Hepatic stellate cell (primary cell): ENCODE results near the gene CWC22.
A peak's percentile ranks its signal among the peaks of the same experiment; 100 is the strongest.
"Not testable (repeated sequence)": the region's sequence is repeated elsewhere in the genome, so short reads cannot be mapped to it uniquely, and the experiment has no call there.

ENCODE experiments used
- DNase-seq: peaks from one replicate; pipeline ENCODE4 v3.0.0; 2011; ENCODE audit warnings: low spot score

CWC22 gene

DNA sequence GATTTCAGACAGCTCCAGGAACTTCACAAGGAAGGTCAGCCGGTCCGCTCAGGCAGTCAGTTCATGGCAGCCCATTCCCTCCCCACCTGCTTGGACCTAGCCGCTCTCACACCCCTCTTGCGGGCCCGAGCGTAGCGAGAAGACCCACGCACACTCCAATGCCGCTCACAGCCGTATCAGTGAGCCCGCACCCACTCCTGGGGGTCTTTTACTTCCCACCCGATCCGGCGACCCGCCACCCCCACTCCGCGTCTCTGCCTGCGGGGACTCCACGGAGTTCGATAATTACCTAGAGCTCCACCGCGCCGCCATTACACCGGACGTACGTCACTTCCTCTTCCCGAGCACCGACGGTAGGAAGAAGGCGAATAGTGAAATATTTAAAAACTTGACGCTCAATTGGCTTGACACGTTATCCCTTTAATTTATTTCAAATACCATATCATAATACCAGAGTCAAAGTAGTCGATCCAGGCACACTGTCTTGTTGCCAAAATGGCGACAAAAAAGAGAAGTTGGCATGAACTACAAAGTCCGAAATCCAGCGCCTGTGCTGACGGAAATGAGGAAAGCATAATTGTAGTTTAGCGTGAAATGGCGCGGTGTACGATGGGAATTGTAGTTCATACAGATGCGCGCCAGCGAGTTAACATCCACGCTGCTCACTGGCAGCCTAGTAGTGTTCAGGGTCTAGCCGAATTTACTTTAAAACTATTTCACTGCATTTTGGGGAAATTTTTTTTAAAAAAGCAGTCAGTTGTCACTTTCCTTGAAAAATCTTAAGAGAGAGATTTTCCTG is at the start of gene CWC22:
CWC22 (minus strand) TSS at position 517 of the 799 bp plus-strand sequence. CDS start 13,956 bp downstream, outside the sequence.
- peak; percentile 41 for DNase-seq

DNA sequence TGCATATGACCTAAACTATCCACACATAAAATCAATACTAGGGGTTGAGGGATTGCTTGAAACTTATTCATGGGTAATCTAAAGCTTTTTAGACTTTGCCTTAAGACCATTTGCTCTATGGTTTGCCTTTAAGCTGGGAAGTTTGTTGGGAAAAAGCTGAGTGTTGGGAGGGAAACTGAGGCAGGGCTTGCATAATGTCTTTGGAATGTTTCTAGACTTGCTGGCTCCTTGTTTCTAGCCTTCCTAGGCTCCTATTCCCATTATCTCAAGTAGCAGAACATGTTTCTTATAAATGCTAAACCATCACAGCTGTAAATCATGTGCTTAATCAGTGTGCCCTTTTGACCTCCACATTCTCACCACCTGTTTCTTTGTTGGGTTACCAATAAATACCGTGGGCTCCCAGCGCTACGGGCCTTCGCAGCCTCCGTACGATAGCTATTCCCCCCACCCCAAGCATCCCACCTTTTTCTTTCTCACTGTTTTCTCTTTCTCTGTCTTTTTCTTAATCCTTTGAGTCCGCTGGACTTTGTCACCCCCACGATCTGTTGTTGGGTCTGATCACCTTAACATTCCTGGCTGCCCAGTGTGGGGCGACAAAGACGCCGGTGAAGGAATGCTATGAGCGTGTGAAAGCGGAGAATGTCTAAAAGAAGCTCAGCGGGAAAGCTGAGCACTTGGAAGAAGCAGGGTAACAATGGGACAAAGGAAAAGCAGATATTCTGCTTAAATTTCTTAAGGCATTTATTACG is 49.4 kb upstream of the CWC22 start:
- DNase-seq, result no peak

DNA sequence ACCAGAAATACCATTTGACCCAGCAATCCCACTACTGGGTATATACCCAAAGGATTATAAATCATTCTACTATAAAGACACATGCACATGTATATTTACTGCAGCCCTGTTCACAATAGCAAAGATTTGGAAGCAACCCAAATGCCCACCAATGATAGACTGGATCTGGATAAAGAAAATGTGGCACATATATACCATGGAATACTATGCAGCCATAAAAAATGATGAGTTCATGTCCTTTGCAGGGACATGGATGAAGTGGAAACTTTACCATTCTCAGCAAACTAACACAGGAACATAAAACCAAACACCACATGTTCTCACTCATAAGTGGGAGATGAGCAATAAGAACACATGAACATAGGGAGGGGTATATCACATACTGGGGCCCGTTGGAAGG is 47.5 kb upstream of the CWC22 start:
- DNase-seq, result not testable (repeated sequence)

DNA sequence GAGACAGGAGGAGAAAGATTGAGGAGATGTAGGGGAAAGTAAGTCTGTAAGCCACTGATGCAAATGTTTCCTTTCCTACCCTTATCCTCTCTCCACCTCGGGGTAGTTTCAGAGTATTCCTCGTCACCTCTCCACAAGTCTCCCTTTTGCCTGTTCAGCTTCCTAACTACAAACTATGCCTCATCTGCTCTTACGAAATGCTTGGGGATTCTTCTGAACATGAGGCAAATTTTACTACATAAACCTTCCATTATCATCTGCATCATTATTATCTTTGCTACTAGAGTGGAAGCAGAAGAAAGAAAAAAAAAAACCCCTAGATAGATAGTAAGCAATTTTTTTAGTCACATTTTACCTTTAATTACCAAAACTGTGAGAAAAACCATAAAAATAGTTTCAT is 43.1 kb upstream of the CWC22 start:
- no peak for DNase-seq

DNA sequence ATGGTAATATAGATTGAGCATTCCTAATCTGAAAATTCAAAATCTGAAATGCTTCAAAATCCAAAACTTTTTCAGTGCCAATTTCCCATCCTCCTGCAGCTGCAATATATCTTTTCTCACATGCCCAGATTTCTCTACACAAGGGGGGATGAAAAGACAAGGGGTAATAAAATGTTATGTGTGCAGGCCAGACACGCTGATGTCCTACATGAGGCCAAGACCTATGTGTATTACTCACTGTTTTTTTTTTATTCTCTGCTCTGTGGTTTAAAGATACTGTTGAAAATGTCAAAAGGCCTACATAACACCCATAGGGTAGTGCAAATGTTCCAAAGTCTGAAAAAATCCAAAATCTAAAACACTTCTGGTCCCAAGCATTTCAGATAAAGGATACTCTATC is 41.2 kb upstream of the CWC22 start:
- no peak for DNase-seq

DNA sequence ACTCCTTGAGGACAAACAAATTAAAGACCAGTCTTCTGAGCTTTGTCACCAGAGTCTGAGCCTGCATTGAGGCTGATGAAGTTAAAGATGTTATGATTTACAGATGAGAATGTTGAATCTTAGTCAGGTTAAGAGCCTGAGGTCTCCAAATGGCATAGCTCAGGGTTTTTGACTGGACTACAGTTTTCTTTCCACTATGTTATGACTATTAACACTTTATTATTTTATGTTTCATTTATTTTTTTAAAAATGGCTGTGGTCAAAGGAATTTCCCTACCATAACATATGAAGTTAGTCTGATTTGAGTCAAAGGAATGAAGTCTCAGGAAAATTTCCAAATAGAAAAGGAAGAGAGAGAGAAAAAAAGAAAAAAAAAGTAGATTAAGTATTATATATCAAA is 39.7 kb upstream of the CWC22 start:
- DNase-seq, result peak; percentile 35

DNA sequence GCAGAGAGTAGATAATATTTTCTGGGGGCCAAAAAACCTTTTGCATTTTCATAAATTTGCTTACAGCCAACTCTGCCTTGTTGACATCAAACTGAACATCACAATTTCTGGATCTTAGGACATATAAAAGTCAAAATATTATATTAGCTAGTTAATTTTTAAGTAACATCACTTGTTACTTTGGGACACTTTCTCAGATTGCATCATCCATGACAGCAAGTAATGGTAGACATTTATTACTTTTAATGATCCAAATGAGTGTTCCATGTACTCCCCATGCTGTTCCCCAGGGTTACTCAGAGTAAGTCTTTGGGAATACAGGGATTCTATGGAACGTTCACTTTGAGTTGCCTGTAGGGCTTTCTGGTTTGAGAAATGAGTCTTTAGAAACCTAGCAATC is 39.1 kb upstream of the CWC22 start:
- no peak for DNase-seq

DNA sequence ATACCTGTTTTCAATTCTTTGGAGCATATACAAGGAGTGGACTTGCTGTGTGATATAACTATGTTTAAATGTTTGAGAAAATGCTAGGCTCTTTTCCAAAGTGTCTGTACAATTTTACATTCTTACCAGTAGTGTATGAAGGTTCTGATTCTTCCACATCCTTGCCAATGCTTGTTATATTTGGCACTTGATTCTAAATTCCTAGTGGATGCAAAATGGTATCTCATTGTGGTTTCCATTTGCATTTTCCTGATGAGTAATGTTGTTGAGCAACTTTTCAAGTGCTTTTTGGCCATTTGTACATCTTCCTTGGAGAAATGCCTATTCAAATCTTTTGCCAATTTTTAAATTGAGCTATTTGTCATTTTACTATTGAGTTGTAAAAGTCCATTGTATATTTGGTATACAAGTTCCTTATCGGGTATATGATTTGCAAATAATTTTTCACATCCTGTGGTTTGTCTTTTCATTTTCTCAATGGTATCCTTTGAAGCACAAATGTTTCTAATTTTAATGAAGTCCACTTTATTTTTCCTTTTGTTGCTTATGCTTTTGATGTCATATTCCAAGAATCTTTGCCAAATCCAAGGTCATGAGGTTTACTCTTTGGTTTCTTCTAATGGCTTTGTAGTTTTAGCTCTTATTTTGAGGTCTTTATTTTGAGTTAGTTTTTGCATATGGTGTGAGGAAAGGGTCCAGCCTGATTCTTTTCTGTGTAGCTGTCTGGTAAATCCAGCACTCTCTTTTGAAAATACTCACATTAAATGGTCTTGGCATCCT is 33.2 kb upstream of the CWC22 start:
- peak; percentile 19 for DNase-seq

DNA sequence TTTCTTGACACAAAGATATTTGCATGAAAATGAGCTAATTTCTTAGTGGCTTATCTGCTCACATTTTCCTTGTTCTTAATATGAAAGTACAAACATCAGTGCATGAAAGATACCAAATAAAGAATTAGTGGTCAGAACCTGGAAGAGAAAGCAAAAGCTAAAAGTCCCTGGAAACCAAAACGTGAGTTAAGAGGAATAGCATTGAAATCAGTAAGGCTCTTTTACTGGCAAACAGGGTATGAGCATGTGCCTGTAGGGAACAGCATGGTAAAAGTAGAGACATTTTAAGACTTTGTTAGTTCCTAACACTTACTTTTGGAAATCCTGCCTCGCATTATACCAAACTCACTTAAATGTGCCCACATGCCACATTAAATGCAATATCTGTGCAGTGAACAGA is 31.9 kb upstream of the CWC22 start:
- DNase-seq, result no peak

DNA sequence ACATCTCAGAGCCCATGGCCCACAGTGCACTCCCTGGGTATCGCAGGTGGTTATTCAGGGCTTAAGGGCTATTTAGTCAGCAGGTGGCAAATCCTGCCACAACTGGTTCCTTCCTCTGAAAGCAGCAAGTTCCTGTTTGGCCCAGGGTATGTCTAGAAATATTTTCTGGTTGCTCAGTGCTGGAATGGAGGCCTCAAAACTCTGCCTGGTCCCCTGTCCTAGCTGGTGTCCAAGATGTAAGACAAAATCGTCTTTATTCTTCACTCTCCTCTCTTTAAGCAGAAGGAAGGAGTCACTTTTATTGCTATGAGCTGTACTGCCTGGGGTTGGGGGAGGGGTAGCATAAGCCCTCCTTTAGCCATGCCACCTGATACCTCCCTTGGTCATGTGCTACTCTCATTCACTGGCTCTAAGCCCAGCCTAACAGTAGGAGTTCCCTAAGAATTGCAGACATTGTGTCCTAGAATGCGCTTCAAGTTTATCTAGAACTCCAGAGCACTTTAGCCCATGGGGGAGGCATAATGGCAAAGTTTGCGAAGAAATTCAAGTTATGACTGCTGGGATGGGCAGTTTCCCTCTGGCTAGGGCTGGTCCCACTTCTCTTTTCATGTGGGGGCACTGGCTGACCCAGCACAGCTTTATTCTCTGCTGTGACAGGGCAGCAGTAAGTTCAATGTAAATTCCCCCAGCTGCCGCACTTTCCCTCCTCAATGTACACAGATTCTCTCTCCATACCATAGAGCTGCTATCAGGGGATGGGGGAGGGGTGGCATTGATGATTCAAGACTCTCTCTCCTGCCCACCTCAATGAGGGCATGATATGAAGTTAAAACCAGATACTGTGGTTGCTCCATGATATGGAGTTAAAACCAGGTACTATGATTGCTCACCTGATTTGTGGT is 27.1 kb upstream of the CWC22 start:
- no peak for DNase-seq

DNA sequence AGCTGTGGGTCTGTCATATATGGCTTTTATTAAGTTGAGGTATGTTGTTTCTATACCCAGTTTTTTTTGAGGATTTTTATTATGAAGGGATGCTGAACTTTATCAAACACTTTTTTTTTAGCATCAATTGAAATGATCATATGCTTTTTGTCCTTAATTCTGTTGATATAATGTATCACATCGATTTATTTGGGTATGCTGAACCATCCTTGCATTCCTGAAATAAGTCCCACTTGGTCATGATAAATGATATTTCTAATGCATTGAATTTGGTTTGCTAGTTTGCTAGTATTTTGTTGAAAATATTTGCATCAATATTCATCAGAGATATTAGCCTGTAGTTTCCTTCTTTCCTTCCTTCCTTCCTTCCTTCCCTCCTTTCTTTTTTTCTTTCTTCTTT is 22.5 kb upstream of the CWC22 start:
- DNase-seq, result no peak

DNA sequence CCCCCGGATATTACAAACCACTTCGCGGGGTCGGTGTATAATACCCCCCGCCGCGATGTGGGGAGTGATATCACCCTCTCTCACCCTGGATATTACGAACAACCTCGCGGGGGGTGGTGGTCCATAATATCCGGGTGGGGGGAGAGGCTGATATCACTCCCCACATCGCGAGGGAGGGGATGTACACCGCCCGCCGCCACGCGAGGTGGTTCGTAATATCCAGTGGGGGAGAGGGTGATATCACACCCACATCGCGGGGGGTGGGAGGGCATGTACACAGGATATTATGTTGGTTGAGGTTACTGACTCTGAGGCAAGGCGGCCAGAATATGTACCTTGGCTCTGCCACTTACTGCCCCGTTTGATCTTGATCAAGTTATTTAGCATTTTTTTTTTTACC is 14.8 kb upstream of the CWC22 start:
- DNase-seq, result no peak

DNA sequence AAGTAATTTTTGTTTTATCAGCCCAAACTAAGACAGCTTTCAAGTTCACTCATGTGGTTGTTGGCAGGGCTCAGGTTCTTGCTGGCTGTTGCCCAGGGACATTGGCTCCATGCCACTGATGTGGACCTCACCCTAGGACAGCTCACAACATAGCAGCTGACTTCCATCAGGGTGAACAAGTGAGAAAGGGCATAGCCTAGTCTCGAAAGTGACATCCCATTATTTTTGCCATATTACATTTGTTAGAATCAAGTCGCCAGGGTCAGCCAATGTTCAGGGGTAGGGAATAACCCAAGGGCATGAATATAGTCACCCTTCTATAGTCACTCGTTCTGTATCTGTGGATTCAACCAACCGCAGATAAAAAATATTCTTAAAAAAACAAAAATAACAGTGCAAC is 10.7 kb upstream of the CWC22 start:
- no peak for DNase-seq

DNA sequence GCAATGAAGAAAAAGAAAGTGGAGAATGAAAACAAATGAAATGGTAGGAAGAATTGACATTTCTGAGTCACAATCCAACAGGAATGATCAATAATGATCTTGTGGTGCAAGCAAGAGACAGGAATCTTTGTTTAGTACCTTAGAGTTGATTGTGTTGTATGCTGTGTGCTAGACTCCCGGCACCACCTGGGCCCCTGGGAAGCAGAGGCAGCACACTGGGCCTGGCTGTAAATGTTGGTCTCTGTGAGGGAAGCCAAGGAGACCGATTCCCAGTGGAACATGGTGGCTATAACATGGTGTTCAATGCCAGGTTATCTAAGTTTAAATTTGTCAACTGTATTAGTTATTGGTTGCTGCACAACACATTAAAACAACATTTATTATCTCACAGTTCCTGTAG is 9.8 kb upstream of the CWC22 start:
- no peak for DNase-seq

DNA sequence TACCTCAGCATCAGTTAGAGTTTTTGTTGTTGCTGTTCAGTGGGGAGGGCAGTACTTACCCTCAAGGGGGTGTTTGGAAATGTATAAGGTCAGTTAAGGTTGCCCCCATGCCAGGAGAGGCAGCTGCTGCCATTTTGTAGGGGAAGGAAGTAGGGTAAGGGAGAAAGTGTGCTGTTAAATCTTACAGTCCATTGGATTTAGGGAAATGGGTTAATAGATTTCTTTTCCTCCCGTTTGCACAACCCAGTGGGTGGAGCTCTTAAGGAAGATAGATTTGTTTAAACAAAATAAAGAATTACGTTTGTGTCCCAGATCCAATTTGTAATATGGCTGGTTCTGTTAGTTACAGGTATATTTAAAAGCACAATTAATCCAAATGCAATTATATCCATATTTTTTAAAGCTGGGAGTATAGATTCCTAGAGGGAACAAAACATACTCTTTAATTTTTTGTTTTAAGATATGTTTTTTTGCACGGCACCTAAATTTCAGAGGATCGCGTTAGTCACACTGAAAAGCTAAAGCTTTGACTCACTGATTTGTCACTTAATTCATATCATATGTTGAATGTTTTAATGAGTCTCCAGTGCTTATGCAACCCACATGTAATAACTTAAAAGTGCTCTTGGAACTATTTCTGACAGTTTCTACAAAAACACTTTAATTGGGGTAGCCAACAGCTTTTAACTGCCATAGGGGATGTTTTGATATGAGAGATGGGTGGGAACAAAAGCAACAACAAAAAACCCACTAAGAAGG is 9.0 kb upstream of the CWC22 start:
- peak; percentile 29 for DNase-seq

DNA sequence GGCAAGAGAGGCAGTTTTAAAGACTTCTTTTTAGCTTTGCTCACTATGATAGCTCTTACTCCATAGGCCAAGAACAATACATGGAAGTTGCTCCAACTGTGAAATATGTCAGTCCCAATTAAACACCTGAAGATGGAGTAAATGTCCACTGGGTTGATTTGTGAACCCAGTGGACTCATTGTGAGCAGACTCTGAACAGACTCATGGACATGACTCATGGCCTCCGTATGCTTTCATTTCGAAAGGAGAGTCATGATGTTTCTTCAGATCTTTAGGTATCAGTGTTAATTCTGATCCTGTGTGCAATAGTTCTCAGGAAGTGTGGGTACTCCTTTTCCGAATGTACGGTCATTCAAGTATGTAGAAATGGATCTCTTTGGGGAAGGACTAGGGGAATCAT is 5.4 kb upstream of the CWC22 start:
- no peak for DNase-seq

DNA sequence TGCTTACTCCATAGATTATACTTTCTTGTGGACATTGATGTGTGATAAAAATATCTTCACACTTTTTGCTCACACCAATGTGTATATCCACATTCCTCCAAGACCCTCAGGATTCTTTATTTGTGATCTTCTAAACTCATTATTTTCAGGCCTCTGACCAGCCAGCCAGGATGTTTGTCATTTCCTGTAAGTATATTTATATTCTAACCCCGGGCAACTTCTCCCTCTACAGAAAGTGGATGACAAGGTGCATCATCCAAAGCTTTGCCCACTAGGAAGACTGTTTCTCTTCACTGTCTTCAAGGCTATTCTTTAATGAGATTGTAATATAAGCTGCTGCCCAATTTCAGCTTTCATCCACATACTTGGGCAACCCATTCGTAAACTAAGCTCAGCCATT is 3.6 kb upstream of the CWC22 start:
- no peak for DNase-seq

DNA sequence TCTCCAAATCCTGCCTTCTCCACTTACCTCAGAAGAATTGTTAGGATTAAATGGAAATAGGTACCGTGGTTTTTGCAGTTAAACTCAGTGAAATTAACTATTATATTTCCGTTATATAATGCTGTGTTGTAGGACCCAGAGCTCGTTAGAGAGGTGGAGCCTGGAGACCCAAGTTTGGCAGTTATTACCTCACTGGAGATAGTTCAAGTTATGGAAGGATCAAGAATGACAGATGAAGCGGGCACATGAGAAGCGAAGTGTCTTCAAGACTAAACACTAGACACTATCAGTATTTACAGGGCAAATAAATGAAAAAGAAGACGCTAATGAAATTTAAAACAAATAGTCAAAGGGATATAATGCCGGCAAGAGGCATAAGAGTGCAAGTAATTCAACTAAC is 866 bp downstream of the CWC22 start:
- no peak for DNase-seq

DNA sequence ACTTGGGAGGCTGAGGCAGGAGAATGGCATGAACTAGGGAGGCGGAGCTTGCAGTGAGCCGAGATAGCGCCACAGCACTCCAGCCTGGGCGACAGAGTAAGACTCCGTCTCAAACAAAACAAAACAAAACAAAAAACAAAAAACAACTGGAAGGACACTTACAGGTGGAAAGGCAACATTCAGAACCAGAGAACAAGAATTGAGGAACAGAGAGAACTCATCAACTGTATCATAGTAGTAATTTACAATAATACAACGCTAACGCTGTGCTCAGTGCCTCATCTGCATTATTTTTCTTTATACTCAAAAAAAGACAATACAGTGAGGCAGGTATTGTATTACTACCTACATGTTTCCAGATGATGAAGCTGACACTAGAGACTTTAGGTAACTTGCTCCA is 1.6 kb downstream of the CWC22 start:
- not testable (repeated sequence) for DNase-seq

DNA sequence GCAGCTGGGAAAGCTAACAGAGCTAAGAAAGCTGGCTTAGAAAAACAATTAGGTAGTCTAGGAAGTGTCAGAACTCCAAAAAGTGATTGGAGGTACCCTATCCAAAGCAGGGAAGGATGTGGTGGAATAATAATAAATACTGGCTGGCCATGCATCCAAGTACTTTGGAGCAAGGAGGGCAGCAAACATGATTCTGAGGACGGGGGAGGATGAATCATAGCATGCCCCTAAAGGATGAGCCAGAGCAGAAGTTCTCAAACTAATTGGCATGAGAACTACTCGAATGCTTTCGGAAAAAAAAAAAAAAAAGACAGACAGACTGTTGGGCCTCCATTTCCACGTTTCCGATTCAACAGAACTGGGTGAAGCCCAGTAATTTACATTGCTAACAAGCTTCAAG is 2.4 kb downstream of the CWC22 start:
- DNase-seq, result no peak

DNA sequence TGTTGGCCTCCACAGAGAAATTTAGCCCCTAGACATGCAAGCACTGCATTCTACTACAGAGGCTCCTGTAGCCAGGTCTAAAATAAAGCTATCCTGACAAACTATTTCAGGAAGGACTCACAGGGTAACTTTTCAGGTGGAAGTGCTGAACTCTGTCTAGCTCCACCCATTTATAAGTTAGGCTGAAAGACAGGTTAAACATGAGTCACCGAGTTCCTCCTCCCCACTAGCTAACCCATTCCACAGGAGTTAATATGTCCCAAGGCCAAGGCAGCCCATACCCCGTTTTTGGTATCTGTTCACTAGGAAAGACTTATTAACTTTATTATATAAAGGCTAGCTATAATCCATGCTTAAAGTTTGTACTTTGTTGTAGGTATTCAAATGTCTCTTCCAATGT is 3.5 kb downstream of the CWC22 start:
- no peak for DNase-seq
